HepG2 (cell line): ENCODE measurements around the gene NEBL. TPM values are rescaled to one million over a fixed set of nuclear protein-coding genes. Genes with fewer than 3 reads are reported as not detected.

ENCODE experiments used
- ATAC-seq: fragments of 200-7000 bp; cut with Tn5 transposase; 3 replicates; pipeline ENCODE4 v1.9.1; 2020; ENCODE audit warnings: mild to moderate bottlenecking, moderate library complexity
- BruUV-seq: library from RNA; stranded (reverse); fragments of 400-500 nt; replicated peaks from 2 replicates; lab custom pipeline; 2021; lab: Mats Ljungman, UMichigan
- CTCF ChIA-PET: fragments of 300-600 bp; formaldehyde crosslinking; extraction: SDS; loops from one replicate; lab custom pipeline; 2021; ENCODE audit warnings: low total read pairs, inconsistent platforms, low intra/inter-chr PET ratio; lab: Yijun Ruan, JAX
- POLR2A ChIA-PET: fragments of 350-600 bp; sonication (Branson Sonifier 250); formaldehyde crosslinking; loops from one replicate; lab custom pipeline; 2020; ENCODE audit warnings: antibody characterized with exemption, inconsistent platforms; lab: Yijun Ruan, JAX
- DNase-seq: peaks from one replicate; pipeline ENCODE4 v3.0.0-alpha.2; 2015; ENCODE audit warnings: low spot score
- FAIRE-seq: peaks from 3 replicates; lab custom pipeline; 2011; peaks lifted over from hg19 to GRCh38; lab: Jason Lieb, UNC
- H2AFZ ChIP-seq: one replicate; pipeline ENCODE4 v1.6.1; 2011; ENCODE audit warnings: low read length, inconsistent platforms
- H3K27ac ChIP-seq: fragments of 300-600 bp; 3 replicates; pipeline ENCODE4 v1.8.0; 2011; ENCODE audit warnings: mixed run types, mild to moderate bottlenecking, mixed read lengths, low read length, inconsistent platforms; ENCODE audit not compliant: insufficient read depth; ENCODE audit errors: extremely low read length
- H3K27me3 ChIP-seq, 2 experiments: fragments of 200-600 bp in 1 of 2; 2 replicates in 1 of 2; 3 replicates in 1 of 2; pipeline versions ENCODE4 v1.6.0 to v1.8.0; 2011; ENCODE audit warnings: low read length in 2 of 2, mild to moderate bottlenecking in 2 of 2, moderate library complexity in 2 of 2, inconsistent platforms in 1 of 2; ENCODE audit not compliant: insufficient read depth in 2 of 2, control insufficient read depth in 1 of 2
- H3K36me3 ChIP-seq, 2 experiments: fragments of 200-600 bp in 1 of 2; replicated peaks in 1 of 2; 2 replicates in 1 of 2; 3 replicates in 1 of 2; pipeline versions ENCODE4 v1.5.1 to v1.8.0; 2011; ENCODE audit warnings: low read length in 2 of 2, inconsistent platforms in 1 of 2; ENCODE audit not compliant: insufficient read depth in 2 of 2, control insufficient read depth in 1 of 2
- H3K4me1 ChIP-seq: 2 replicates; pipeline ENCODE4 v1.5.1; 2012; ENCODE audit warnings: low read length, inconsistent platforms; ENCODE audit not compliant: insufficient read depth
- H3K4me2 ChIP-seq: 2 replicates; pipeline ENCODE4 v1.6.0; 2011; ENCODE audit warnings: low read depth, low read length, inconsistent platforms
- H3K4me3 ChIP-seq, 3 experiments: fragments of 200-600 bp in 1 of 3; sonication (generic), shearing (Covaris generic) in 1 of 3; replicated peaks in 1 of 3; 2 replicates each; pipeline ENCODE4 v1.5.1; 2011 to 2016; ENCODE audit warnings: low read length in 3 of 3, inconsistent platforms in 2 of 3, low read depth in 2 of 3, mild to moderate bottlenecking in 2 of 3, control low read depth in 1 of 3, mixed read lengths in 1 of 3; ENCODE audit not compliant: insufficient read depth in 1 of 3
- H3K79me2 ChIP-seq: one replicate; pipeline ENCODE4 v1.6.1; 2011; ENCODE audit warnings: low read length, inconsistent platforms; ENCODE audit not compliant: insufficient read depth
- H3K9ac ChIP-seq: 2 replicates; pipeline ENCODE4 v1.6.0; 2011; ENCODE audit warnings: mild to moderate bottlenecking, low read depth, low read length, inconsistent platforms; ENCODE audit not compliant: insufficient read depth
- H3K9me3 ChIP-seq: 2 replicates; pipeline ENCODE4 v1.5.1; 2012; ENCODE audit warnings: mild to moderate bottlenecking, low read length
- H4K20me1 ChIP-seq: 2 replicates; pipeline ENCODE4 v1.6.0; 2011; ENCODE audit warnings: inconsistent platforms, mild to moderate bottlenecking, low read length, moderate library complexity; ENCODE audit not compliant: insufficient read depth
- CREB1 ChIP-seq, 2 experiments: fragments of 450-650 bp in 1 of 2; IDR thresholded peaks; 2 replicates each; pipeline ENCODE4 v1.6.1; 2016 to 2017; ENCODE audit warnings: control low read depth in 1 of 2, mild to moderate bottlenecking in 1 of 2, missing compliant biosample characterization in 1 of 2, missing genetic modification characterization in 1 of 2
- DNMT3B ChIP-seq: conservative IDR thresholded peaks from 2 replicates; pipeline ENCODE4 v1.6.1; 2016; ENCODE audit warnings: missing biosample characterization, control low read depth
- ELF4 ChIP-seq: sonication (generic); formaldehyde crosslinking; IDR thresholded peaks from 2 replicates; pipeline ENCODE4 v1.5.0; 2020; ENCODE audit warnings: missing genetic modification reagents, mild to moderate bottlenecking, moderate library complexity, borderline replicate concordance
- WGBS: methylation state at CpG from one replicate; pipeline ENCODE4 v1.1.6; 2017; ENCODE audit warnings: low lambda C conversion rate; 5-methylcytosine and 5-hydroxymethylcytosine counted together
- in situ Hi-C: cut with HindIII; loops from 2 replicates; pipeline ENCODE4 v1.10.0; 2017; ENCODE audit warnings: low pct_unique_long_range_greater_than_20kb; ENCODE audit not compliant: extremely low pct_ligation_motif_present
- intact Hi-C: fragments of 100-400 bp; cut with micrococcal nuclease; formaldehyde crosslinking; loops from one replicate; pipeline ENCODE4 v1.10.0; 2022; ENCODE audit not compliant: unreplicated experiment
- polyA plus RNA-seq, 8 experiments: library from polyadenylated mRNA; depleted of rRNA in 3 of 8; stranded (reverse) in 7 of 8; unstranded in 1 of 8; fragments of >200 nt; fragmentation: Illumina TruSeq in 4 of 8; extraction: Trizol in 4 of 8; gene quantifications; 2 replicates each; pipeline versions ENCODE4 v1.2.1 to v1.2.3, GENCODE V29; 2011 to 2016; ENCODE audit warnings: low read depth in 4 of 8, missing spikeins in 1 of 8, mixed read lengths in 1 of 8; ENCODE audit not compliant: insufficient read depth in 1 of 8
- total RNA-seq, 5 experiments: library from RNA; depleted of rRNA; stranded (reverse); fragments of >200 nt; fragmentation: Illumina TruSeq; extraction: Trizol; gene quantifications; 2 replicates each; pipeline ENCODE4 v1.2.3, GENCODE V29; 2016; ENCODE audit warnings: low read depth in 1 of 5
- TF ChIP-seq, protein P1 (sequence below): sonication (generic); formaldehyde crosslinking; IDR thresholded peaks from 2 replicates; pipeline ENCODE4 v1.5.1; 2020; ENCODE audit warnings: mild to moderate bottlenecking, missing genetic modification reagents, borderline replicate concordance
- TF ChIP-seq, protein P2 (sequence below): sonication (generic); formaldehyde crosslinking; IDR thresholded peaks from 2 replicates; pipeline ENCODE4 v1.4.0; 2020; ENCODE audit warnings: missing genetic modification reagents, mild to moderate bottlenecking, borderline replicate concordance
- TF ChIP-seq, protein P3 (sequence below): sonication (generic); formaldehyde crosslinking; IDR thresholded peaks from 2 replicates; pipeline ENCODE4 v1.5.0; 2020; ENCODE audit warnings: mild to moderate bottlenecking, missing genetic modification reagents

Gene NEBL
- total and polyA plus RNA-seq, 2 of the 13 experiments (the other 11 are each of a cell fraction or from before 2014, with no cell fraction given): not detected

- peak; percentile 82 for TF ChIP-seq CREB1 (IDR thresholded peaks at IDR 0.05)
- TF ChIP-seq CREB1 (CRISPR knock-in tag; IDR thresholded peaks at IDR 0.05): no peak
- TF ChIP-seq, protein P1, sequence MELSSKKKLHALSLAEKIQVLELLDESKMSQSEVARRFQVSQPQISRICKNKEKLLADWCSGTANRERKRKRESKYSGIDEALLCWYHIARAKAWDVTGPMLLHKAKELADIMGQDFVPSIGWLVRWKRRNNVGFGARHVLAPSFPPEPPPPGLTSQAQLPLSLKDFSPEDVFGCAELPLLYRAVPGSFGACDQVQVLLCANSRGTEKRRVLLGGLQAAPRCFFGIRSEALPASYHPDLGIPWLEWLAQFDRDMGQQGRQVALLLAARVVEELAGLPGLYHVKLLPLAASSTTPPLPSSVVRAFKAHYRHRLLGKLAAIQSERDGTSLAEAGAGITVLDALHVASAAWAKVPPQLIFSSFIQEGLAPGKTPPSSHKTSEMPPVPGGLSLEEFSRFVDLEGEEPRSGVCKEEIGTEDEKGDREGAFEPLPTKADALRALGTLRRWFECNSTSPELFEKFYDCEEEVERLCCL (CRISPR knock-in tag): no peak
- TF ChIP-seq, all 625 proteins: peak for 1
- H3K9ac ChIP-seq: no peak overlapping the region
- H4K20me1 ChIP-seq: no peaks in the 10 kb centered on the region
- BruUV-seq: no TSS peak
- 2% methylated on average over 3 of the region's 3 CpGs for WGBS
- H3K27ac ChIP-seq: no peak overlapping the region
- in situ Hi-C loops: no loop called here
- no peaks in the 10 kb centered on the region for H3K79me2 ChIP-seq
- H3K4me2 ChIP-seq: no peak overlapping the region
- ChIA-PET POLR2A (no interaction called here), CTCF (no interaction called here)
- H3K27me3 ChIP-seq: no peaks in the 10 kb centered on the region
- H3K4me3 ChIP-seq: no peak overlapping the region
- no peak for FAIRE-seq
- no peak for ATAC-seq
- H2AFZ ChIP-seq: no peak overlapping the region
- H3K9me3 ChIP-seq: no peaks in the 10 kb centered on the region
- H3K36me3 ChIP-seq: no peaks in the 10 kb centered on the region
- no peaks in the 10 kb centered on the region for H3K4me1 ChIP-seq
- DNase-seq: no peak
- intact Hi-C loops: no loop called here
These were observed 57.2 kb downstream of the NEBL start for GRCh38 chr10:20839910-20840309.

GRCh38 chr10:20839141-20839540 is 58.0 kb downstream of the NEBL start:
- ATAC-seq (no peak), FAIRE-seq (no peak)
- no peak overlapping the region for H2AFZ ChIP-seq
- in situ Hi-C loops: no loop called here
- no peaks in the 10 kb centered on the region for H3K4me1 ChIP-seq
- H3K9me3 ChIP-seq: no peaks in the 10 kb centered on the region
- H3K27me3 ChIP-seq: no peaks in the 10 kb centered on the region
- no TSS peak for BruUV-seq
- no peak overlapping the region for H3K9ac ChIP-seq
- H4K20me1 ChIP-seq: no peaks in the 10 kb centered on the region
- H3K36me3 ChIP-seq: no peaks in the 10 kb centered on the region
- POLR2A ChIA-PET: no interaction called here
- no peak overlapping the region for H3K4me2 ChIP-seq
- H3K79me2 ChIP-seq: no peaks in the 10 kb centered on the region
- H3K4me3 ChIP-seq: no peak overlapping the region
- CTCF ChIA-PET: no interaction called here
- TF ChIP-seq DNMT3B (CRISPR knock-in tag) (no peak), ELF4 (CRISPR knock-in tag) (no peak)
- TF ChIP-seq, protein P2, sequence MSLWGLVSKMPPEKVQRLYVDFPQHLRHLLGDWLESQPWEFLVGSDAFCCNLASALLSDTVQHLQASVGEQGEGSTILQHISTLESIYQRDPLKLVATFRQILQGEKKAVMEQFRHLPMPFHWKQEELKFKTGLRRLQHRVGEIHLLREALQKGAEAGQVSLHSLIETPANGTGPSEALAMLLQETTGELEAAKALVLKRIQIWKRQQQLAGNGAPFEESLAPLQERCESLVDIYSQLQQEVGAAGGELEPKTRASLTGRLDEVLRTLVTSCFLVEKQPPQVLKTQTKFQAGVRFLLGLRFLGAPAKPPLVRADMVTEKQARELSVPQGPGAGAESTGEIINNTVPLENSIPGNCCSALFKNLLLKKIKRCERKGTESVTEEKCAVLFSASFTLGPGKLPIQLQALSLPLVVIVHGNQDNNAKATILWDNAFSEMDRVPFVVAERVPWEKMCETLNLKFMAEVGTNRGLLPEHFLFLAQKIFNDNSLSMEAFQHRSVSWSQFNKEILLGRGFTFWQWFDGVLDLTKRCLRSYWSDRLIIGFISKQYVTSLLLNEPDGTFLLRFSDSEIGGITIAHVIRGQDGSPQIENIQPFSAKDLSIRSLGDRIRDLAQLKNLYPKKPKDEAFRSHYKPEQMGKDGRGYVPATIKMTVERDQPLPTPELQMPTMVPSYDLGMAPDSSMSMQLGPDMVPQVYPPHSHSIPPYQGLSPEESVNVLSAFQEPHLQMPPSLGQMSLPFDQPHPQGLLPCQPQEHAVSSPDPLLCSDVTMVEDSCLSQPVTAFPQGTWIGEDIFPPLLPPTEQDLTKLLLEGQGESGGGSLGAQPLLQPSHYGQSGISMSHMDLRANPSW (CRISPR knock-in tag): no peak
- TF ChIP-seq, protein P3, sequence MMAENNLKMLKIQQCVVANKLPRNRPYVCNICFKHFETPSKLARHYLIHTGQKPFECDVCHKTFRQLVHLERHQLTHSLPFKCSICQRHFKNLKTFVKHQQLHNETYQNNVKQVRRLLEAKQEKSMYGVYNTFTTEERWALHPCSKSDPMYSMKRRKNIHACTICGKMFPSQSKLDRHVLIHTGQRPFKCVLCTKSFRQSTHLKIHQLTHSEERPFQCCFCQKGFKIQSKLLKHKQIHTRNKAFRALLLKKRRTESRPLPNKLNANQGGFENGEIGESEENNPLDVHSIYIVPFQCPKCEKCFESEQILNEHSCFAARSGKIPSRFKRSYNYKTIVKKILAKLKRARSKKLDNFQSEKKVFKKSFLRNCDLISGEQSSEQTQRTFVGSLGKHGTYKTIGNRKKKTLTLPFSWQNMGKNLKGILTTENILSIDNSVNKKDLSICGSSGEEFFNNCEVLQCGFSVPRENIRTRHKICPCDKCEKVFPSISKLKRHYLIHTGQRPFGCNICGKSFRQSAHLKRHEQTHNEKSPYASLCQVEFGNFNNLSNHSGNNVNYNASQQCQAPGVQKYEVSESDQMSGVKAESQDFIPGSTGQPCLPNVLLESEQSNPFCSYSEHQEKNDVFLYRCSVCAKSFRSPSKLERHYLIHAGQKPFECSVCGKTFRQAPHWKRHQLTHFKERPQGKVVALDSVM (CRISPR knock-in tag): no peak
- TF ChIP-seq, all 625 proteins: peak for 0
- WGBS: under 1% methylated on average over 4 of the region's 4 CpGs
- DNase-seq: no peak
- H3K27ac ChIP-seq: no peak overlapping the region
- intact Hi-C loops: no loop called here
